GM18870 (cell line): ENCODE measurements around the gene ZNF732.
"Not testable (repeated sequence)": the region's sequence is repeated elsewhere in the genome, so short reads cannot be mapped to it uniquely, and the experiment has no call there.

Experiments
- ATAC-seq: cut with Tn5 transposase; IDR thresholded peaks from one replicate; pipeline ENCODE4 v1.9.1; 2021; ENCODE audit warnings: moderate library complexity; ENCODE audit not compliant: unreplicated experiment

ZNF732 gene

GRCh38 chr4:304969-305680 lies at the start of gene ZNF732:
ZNF732 (minus strand) TSS chr4:305474; CDS start chr4:305310, 164 bp downstream.
- no peak for ATAC-seq

DNA sequence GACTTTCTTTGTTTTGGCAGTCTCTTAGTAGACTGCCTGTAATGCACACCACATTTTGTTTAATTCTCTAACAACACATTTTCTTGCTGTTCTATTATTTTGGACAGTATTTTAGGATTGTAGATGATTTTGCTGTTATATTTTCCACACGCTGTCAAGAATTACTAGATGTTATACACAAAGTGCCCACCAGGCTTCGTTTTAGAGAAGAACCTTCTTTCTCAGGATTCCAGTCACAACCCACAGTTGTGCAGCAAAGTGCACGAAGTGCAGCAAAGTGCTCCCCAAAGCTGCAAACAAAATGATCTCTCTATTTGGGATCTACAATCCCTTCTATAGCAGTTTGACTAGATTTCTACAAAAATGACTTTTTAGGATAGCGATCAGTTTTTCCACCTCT lies 34.7 kb upstream of the ZNF732 start:
- ATAC-seq = no peak

DNA sequence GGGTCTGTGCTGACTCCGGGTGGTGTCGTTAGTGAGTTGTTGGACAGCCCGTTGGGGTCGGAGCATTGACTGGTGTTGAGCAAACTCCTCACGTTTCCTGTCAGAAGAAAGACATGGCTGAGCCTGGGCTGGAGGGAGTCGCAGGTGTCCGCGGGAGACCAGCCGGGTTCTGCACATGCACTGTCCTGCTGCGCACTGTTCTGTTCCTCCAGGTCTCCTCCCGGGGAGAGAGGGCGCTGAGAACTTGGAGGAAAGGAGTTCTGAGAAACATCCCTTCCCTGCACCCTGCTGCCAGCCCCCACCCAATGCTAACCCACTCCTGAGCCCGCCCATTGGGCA lies 33.5 kb upstream of the ZNF732 start:
- no peak for ATAC-seq

- ATAC-seq = peak; percentile 26
These were observed 32.9 kb upstream of the ZNF732 start for GRCh38 chr4:337932-338758.

DNA sequence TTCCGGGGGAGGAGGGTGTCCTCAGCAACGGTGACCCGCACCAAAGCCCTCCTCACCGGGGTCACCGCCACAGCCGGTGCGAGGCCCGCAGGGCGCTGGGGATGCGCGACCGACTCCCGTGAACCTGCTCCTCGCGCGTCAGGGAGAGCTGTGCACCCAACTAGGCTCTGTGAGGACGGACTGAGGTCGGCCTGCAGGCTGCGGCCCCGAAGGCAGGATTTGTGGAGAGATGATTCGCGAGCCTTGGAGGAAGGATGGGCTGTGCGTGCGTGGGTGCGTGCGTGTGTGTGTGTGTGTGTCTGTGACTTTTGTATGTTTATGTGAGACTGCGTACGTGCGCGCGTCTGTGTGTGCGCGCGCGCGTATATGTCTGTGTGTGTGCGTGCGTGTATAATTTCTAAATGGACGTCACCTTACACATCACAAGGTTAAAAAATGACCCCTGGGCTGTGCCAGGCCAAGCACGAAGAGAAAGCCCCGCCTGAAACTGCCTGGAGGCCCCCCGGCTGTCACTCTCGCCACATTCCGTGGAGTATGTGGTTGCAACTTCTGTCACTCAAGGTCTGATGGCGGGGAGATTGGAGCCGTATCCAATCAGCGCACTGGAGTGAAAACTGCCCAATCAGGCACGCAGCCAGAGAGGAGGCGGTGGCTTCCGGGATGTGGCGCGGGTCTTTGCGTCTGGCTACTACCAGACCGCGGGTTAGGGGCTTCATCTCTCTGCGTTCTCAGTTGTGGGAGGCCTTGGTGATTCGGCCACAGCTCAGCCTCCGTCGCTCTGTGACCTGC lies 32.1 kb upstream of the ZNF732 start, which contains the start of gene ZNF141:
TSS of gene ZNF141 (plus strand) at position 672 of the 789 bp plus-strand sequence. CDS start 170 bp downstream, outside the sequence.
- peak; percentile 98 for ATAC-seq

- ATAC-seq = no peak
These were observed 31.5 kb upstream of the ZNF732 start for GRCh38 chr4:336893-337142.

DNA sequence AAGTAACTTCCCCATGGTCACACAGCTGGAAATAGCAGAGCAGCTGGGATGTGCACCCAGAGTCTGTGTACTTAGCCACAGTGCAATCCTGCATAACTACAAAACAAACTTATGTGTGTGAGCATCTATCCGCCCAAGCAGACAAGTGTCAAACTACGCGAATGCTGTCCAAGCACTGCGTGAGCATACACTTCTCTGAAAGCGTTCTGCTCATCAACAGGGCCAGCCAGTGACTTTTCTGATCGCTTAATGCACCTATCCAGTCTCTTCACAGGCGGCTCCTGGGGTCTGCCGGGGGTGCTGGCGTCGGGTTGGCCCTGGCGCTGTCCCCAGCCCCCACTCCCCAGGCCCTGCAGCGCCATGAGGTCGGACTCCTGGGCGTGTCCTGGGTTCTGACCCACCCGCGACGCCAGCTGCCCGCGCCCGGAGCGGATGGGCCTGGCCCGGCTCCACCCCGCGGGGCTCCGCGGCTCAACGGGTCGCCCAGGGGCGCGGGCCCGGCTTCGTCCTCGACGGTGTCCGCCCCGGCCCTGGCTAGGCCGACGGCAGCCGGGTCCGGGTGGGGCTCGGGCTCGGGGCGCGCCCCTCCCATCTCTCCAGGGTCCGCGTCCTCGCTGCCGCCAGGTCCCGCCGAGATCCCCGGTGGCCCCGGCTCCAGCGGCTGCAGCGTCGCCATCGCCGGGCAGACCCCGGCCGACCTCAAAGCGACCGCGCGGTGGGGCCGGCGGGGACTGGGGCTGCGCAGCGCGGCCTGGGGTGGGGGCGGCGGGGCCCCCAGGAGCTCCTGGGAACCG lies 31.0 kb upstream of the ZNF732 start:
- ATAC-seq = no peak

DNA sequence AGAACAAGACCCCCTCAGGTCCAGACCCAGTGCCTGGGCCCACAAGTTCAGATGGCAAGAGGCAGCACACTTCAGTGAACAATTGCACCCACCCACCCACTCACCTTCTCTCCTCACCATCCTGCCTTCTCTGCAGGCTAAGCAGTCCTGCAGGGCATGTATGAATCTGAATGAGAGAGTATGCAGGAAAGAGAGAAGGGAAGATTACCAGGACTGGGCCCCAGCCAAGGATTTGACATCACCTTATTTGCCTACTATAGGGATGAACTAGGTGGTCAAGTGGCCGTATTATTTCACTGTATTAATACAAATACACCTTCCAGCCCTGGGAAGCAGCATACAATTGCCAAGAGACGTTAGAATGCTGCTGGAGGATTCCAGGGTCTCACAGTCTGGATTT lies 30.2 kb upstream of the ZNF732 start:
- no peak for ATAC-seq

GRCh38 chr4:328729-329128 lies 23.5 kb upstream of the ZNF732 start:
- no peak for ATAC-seq

- ATAC-seq = no peak
These were observed 9.1 kb upstream of the ZNF732 start for GRCh38 chr4:314296-314903.

- no peak for ATAC-seq
These were observed 4.5 kb upstream of the ZNF732 start for GRCh38 chr4:309807-310206.

GRCh38 chr4:306551-306961 lies 1.3 kb upstream of the ZNF732 start:
- ATAC-seq = peak; percentile 76

- not testable (repeated sequence) for ATAC-seq
These were observed 758 bp downstream of the ZNF732 start for GRCh38 chr4:304516-304915.

DNA sequence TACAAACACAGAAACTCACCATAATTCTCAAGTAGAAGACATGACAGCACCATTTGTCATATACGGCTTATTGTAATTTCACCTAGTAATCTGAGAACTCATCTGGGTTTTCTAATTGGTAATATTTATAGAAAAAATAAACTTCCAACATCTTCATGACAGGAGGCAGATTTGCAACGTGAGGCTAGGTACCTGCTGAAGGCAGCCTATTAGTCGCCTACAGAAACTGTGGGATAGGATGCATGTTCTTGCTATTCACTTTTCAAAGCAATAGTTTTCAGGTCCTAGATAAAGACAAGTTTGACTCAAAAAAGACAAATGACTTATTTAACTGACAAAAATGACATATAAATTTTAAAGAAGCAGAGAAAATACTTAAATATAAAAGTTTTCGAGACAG lies 2.9 kb downstream of the ZNF732 start:
- ATAC-seq = no peak

- ATAC-seq = no peak
These were observed 10.5 kb downstream of the ZNF732 start for GRCh38 chr4:294732-295131.

- no peak for ATAC-seq
These were observed 16.4 kb downstream of the ZNF732 start for GRCh38 chr4:288891-289290.

DNA sequence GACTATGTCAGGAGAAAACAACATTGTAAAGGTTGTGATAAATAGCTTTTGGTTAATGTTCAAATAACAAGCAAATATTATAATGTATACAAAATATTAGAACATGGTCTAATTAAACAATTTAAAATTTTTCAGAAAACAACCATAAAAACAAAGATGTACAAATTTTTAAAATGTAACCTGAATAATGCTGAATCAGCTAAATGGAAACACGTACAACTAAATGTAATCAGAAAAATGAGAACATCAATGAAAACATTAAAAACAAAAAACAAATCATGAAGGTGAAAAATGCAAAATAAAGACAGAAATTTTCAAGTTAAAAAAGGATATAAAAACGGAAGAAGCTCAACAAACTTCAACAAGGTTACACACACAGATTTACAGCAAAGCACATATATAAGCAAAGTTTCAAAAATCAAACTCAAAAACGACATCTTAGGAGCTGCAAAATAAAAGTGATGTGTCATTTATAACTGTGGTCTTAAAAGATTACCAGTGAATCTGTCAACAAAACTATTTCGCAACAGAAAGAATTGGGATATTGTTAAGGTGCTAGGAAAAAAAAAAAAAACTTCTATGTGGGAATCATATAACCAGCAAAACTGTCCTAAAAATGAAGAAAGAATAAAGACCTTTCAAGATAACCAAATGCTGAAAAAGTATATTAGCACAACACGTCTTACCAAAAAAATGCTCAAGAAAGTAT lies 31.8 kb downstream of the ZNF732 start:
- ATAC-seq = no peak

DNA sequence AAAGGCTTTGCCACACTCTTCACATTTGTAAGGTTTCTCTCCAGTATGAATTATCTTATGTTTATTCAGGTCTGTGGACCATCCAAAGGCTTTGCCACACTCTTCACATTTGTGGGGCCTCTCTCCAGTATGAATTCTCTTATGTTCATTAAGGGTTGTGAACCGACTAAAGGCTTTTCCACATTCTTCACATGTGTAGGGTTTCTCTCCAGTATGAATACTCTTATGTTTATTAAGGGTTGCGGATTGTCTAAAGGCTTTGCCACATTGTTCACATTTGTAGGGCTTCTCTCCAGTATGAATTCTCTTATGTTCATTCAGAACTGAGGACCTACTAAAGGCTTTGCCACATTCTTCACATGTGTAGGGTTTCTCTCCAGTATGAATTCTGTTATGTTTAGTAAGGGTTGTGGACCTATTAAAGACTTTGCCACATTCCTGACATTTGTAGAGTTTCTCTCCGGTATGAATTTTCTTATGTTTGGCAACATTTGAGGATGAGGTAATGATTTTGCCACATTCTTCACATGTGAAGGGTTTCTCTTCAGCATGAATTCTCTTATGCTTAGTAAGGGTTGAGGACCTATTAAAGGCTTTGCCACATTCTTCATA lies 33.7 kb downstream of the ZNF732 start:
- no peak for ATAC-seq

GRCh38 chr4:259240-259639 lies 46.0 kb downstream of the ZNF732 start:
- not testable (repeated sequence) for ATAC-seq
